SIG-M5 (cell line): ENCODE measurements around the gene EHBP1.

Experiments used
- DNase-seq: peaks from one replicate; lab custom pipeline; 2025; lab: John Stamatoyannopoulos, UW

Gene EHBP1

GRCh38 chr2:62964050-62964449 lies 258.5 kb downstream of the EHBP1 start:
- no peak for DNase-seq

GRCh38 chr2:62964671-62965070 lies 259.2 kb downstream of the EHBP1 start:
- DNase-seq = no peak

GRCh38 chr2:62966991-62967390 lies 261.5 kb downstream of the EHBP1 start:
- DNase-seq = no peak

- no peak for DNase-seq
These were observed 262.7 kb downstream of the EHBP1 start for GRCh38 chr2:62968168-62968567.

- no peak for DNase-seq
These were observed 263.2 kb downstream of the EHBP1 start for GRCh38 chr2:62968668-62969067.

GRCh38 chr2:62971936-62972335 lies 266.4 kb downstream of the EHBP1 start:
- DNase-seq = no peak

GRCh38 chr2:62972601-62973000 lies 267.1 kb downstream of the EHBP1 start:
- no peak for DNase-seq

GRCh38 chr2:62974999-62975398 lies 269.5 kb downstream of the EHBP1 start:
- no peak for DNase-seq

- no peak for DNase-seq
These were observed 286.1 kb downstream of the EHBP1 start for GRCh38 chr2:62991605-62992004.

- no peak for DNase-seq
These were observed 287.0 kb downstream of the EHBP1 start for GRCh38 chr2:62992561-62992960.

- DNase-seq = no peak
These were observed 288.7 kb downstream of the EHBP1 start for GRCh38 chr2:62994206-62994605.

- no peak for DNase-seq
These were observed 291.1 kb downstream of the EHBP1 start for GRCh38 chr2:62996534-62997186.

GRCh38 chr2:62998949-62999348 lies 293.4 kb downstream of the EHBP1 start:
- DNase-seq = no peak

- DNase-seq = no peak
These were observed 294.4 kb downstream of the EHBP1 start for GRCh38 chr2:62999905-63000304.

GRCh38 chr2:63000801-63001200 lies 295.3 kb downstream of the EHBP1 start:
- DNase-seq = no peak

GRCh38 chr2:63001576-63001975 lies 296.1 kb downstream of the EHBP1 start:
- no peak for DNase-seq

- DNase-seq = no peak
These were observed 297.8 kb downstream of the EHBP1 start for GRCh38 chr2:63003351-63003750.

- DNase-seq = no peak
These were observed 302.4 kb downstream of the EHBP1 start for GRCh38 chr2:63007813-63008458.

- DNase-seq = no peak
These were observed 303.3 kb downstream of the EHBP1 start for GRCh38 chr2:63008838-63009237.

GRCh38 chr2:63009490-63009889 lies 304.0 kb downstream of the EHBP1 start:
- no peak for DNase-seq

GRCh38 chr2:63012541-63012940 lies 307.0 kb downstream of the EHBP1 start:
- no peak for DNase-seq

GRCh38 chr2:63013438-63013837 lies 307.9 kb downstream of the EHBP1 start:
- DNase-seq = no peak

GRCh38 chr2:63015389-63015788 lies 309.9 kb downstream of the EHBP1 start:
- DNase-seq = no peak

- no peak for DNase-seq
These were observed 312.9 kb downstream of the EHBP1 start for GRCh38 chr2:63018439-63018838.
